Loucy (cell line): ENCODE results near the gene SAE1.

Experiments
- H2AFZ ChIP-seq: fragments of 200-600 bp; sonication (generic); 2 replicates; pipeline ENCODE4 v1.6.0; 2016; ENCODE audit warnings: antibody characterized with exemption, mild to moderate bottlenecking, low read length, moderate library complexity
- H3F3A ChIP-seq: fragments of 200-600 bp; 2 replicates; pipeline ENCODE4 v1.6.0; 2016; ENCODE audit warnings: antibody characterized with exemption, low read depth, mild to moderate bottlenecking
- H3K27me3 ChIP-seq: fragments of 200-600 bp; sonication (generic); 2 replicates; pipeline ENCODE4 v1.6.1; 2014; ENCODE audit warnings: low read length, mild to moderate bottlenecking; ENCODE audit not compliant: insufficient read depth, poor library complexity, severe bottlenecking
- H3K36me3 ChIP-seq: fragments of 200-600 bp; sonication (generic); 2 replicates; pipeline ENCODE4 v1.6.1; 2016; ENCODE audit warnings: low read length; ENCODE audit not compliant: insufficient read depth
- H3K4me1 ChIP-seq: fragments of 200-600 bp; sonication (generic); 2 replicates; pipeline ENCODE4 v1.5.1; 2014; ENCODE audit warnings: low read length, mild to moderate bottlenecking; ENCODE audit not compliant: insufficient read depth, poor library complexity, severe bottlenecking
- H3K4me2 ChIP-seq: fragments of 200-600 bp; sonication (generic); 2 replicates; pipeline ENCODE4 v1.6.0; 2014; ENCODE audit warnings: antibody characterized with exemption, low read length, low read depth, mild to moderate bottlenecking; ENCODE audit not compliant: poor library complexity, severe bottlenecking
- H3K4me3 ChIP-seq: fragments of 200-600 bp; sonication (generic); 2 replicates; pipeline ENCODE4 v1.5.1; 2014; ENCODE audit warnings: low read length, mild to moderate bottlenecking, mixed read lengths; ENCODE audit not compliant: poor library complexity, severe bottlenecking
- H3K79me2 ChIP-seq: fragments of 200-600 bp; sonication (generic); 2 replicates; pipeline ENCODE4 v1.6.1; 2014; ENCODE audit warnings: low read length; ENCODE audit not compliant: insufficient read depth
- H3K9ac ChIP-seq: fragments of 200-600 bp; sonication (generic); 2 replicates; pipeline ENCODE4 v1.6.0; 2014; ENCODE audit warnings: mild to moderate bottlenecking, low read depth, low read length, moderate library complexity; ENCODE audit not compliant: poor library complexity, severe bottlenecking
- H3K9me2 ChIP-seq: fragments of 200-600 bp; sonication (generic); replicated peaks from 2 replicates; pipeline ENCODE4 v1.6.1; 2016; ENCODE audit warnings: low read depth, low read length, mixed read lengths
- H3K9me3 ChIP-seq: fragments of 200-600 bp; sonication (generic); 2 replicates; pipeline ENCODE4 v1.6.1; 2014; ENCODE audit warnings: mild to moderate bottlenecking, antibody characterized with exemption, low read length, low read depth; ENCODE audit not compliant: insufficient read depth
- H4K20me1 ChIP-seq: fragments of 200-600 bp; sonication (generic); 2 replicates; pipeline ENCODE4 v1.6.0; 2014; ENCODE audit warnings: antibody characterized with exemption, low read length, mild to moderate bottlenecking; ENCODE audit not compliant: insufficient read depth, poor library complexity, severe bottlenecking
- CTCF ChIP-seq: fragments of 200-600 bp; sonication (generic); conservative IDR thresholded peaks from 2 replicates; pipeline ENCODE4 v1.5.1; 2014; ENCODE audit warnings: mild to moderate bottlenecking, antibody characterized with exemption, low read length
- EZH2phosphoT487 ChIP-seq: fragments of 200-600 bp; IDR thresholded peaks from 2 replicates; pipeline ENCODE4 v1.6.1; 2018; ENCODE audit warnings: antibody characterized with exemption, mild to moderate bottlenecking, moderate library complexity, borderline replicate concordance

SAE1 gene

GRCh38 chr19:47240556-47240955, 109.9 kb downstream of the SAE1 start:
- no peak overlapping the region for H3K9ac ChIP-seq
- no peaks in the 10 kb centered on the region for H3K79me2 ChIP-seq
- no peaks in the 10 kb centered on the region for H3K9me2 ChIP-seq
- H2AFZ ChIP-seq = no peak overlapping the region
- no peaks in the 10 kb centered on the region for H4K20me1 ChIP-seq
- no peaks in the 10 kb centered on the region for H3K9me3 ChIP-seq
- H3K4me1 ChIP-seq = peaks cover 16% of the 10 kb centered on the region
- H3K4me2 ChIP-seq = no peak overlapping the region
- peaks cover 4% of the 10 kb centered on the region for H3K27me3 ChIP-seq
- H3K4me3 ChIP-seq = no peak overlapping the region
- H3K36me3 ChIP-seq = no peaks in the 10 kb centered on the region
- TF ChIP-seq CTCF = no peak
- TF ChIP-seq EZH2phosphoT487 = no peak
- H3F3A ChIP-seq = peaks cover 4% of the 10 kb centered on the region; the same call in 1 of the 2 replicates

- H3K4me2 ChIP-seq = peak overlapping the region; percentile 37
- no peak overlapping the region for H2AFZ ChIP-seq
- no peaks in the 10 kb centered on the region for H3K36me3 ChIP-seq
- H3K79me2 ChIP-seq = no peaks in the 10 kb centered on the region
- H3K4me3 ChIP-seq = peak overlapping the region; percentile 8
- H3K9me3 ChIP-seq = no peaks in the 10 kb centered on the region
- H3K27me3 ChIP-seq = peaks cover 4% of the 10 kb centered on the region
- H3K9ac ChIP-seq = no peak overlapping the region
- H3K4me1 ChIP-seq = peaks cover 16% of the 10 kb centered on the region
- no peak for TF ChIP-seq EZH2phosphoT487
- no peak for TF ChIP-seq CTCF
- H3K9me2 ChIP-seq = no peaks in the 10 kb centered on the region
- peaks cover 4% of the 10 kb centered on the region; the same call in 1 of the 2 replicates for H3F3A ChIP-seq
- no peaks in the 10 kb centered on the region for H4K20me1 ChIP-seq
Measured at GRCh38 chr19:47240996-47241918, 110.6 kb downstream of the SAE1 start.

- Histone ChIP-seq H3K4me2 (no peak overlapping the region), H4K20me1 (no peaks in the 10 kb centered on the region), H3F3A (peaks cover 4% of the 10 kb centered on the region; the same call in 1 of the 2 replicates)
Measured at GRCh38 chr19:47241919-47242577, 111.4 kb downstream of the SAE1 start.

More at GRCh38 chr19:47241919-47242577, 111.4 kb downstream of the SAE1 start:
- H3K27me3 ChIP-seq = peaks cover 4% of the 10 kb centered on the region
- peaks cover 16% of the 10 kb centered on the region for H3K4me1 ChIP-seq
- no peaks in the 10 kb centered on the region for H3K9me2 ChIP-seq
- no peak overlapping the region for H3K4me3 ChIP-seq
- TF ChIP-seq EZH2phosphoT487 (no peak), CTCF (no peak)
- no peaks in the 10 kb centered on the region for H3K36me3 ChIP-seq
- no peaks in the 10 kb centered on the region for H3K79me2 ChIP-seq
- no peaks in the 10 kb centered on the region for H3K9me3 ChIP-seq
- no peak overlapping the region for H2AFZ ChIP-seq
- no peak overlapping the region for H3K9ac ChIP-seq
